GM12891 (cell line): Measurements from ENCODE around the gene CD151.
A peak's percentile ranks its signal among the peaks of the same experiment; 100 is the strongest.

Source experiments
- DNase-seq: peaks from one replicate; pipeline ENCODE4 v3.0.0; 2011; ENCODE audit warnings: low spot score; ENCODE audit not compliant: insufficient read length
- FAIRE-seq: peaks from 2 replicates; lab custom pipeline; 2011; peaks lifted over from hg19 to GRCh38; lab: Jason Lieb, UNC
- PAX5 ChIP-seq: IDR thresholded peaks from 2 replicates; pipeline ENCODE4 v1.6.1; 2011; ENCODE audit warnings: low read length, moderate library complexity, mild to moderate bottlenecking; ENCODE audit not compliant: insufficient read depth, severe bottlenecking
- POLR2A ChIP-seq: IDR thresholded peaks from 2 replicates; pipeline ENCODE4 v1.6.1; 2011; ENCODE audit warnings: low read depth, low read length, control low read depth
- POLR2AphosphoS5 ChIP-seq: IDR thresholded peaks from 2 replicates; pipeline ENCODE4 v1.6.1; 2011; ENCODE audit warnings: low read depth, low read length, control low read depth
- POU2F2 ChIP-seq: IDR thresholded peaks from 2 replicates; pipeline ENCODE4 v1.6.1; 2011; ENCODE audit warnings: low read depth, mild to moderate bottlenecking, control low read depth, low read length, moderate library complexity
- SPI1 ChIP-seq: IDR thresholded peaks from 2 replicates; pipeline ENCODE4 v1.6.1; 2011; ENCODE audit warnings: low read depth, low read length, control low read depth
- TAF1 ChIP-seq: IDR thresholded peaks from 2 replicates; pipeline ENCODE4 v1.6.1; 2011; ENCODE audit warnings: low read depth, low read length, control low read depth

The CD151 gene

GRCh38 chr11:821512-822371 is 11.0 kb upstream of the CD151 start:
- DNase-seq (no peak), FAIRE-seq (no peak)
- TF ChIP-seq SPI1: no peak
- TF ChIP-seq TAF1: no peak
- no peak for TF ChIP-seq PAX5
- no peak for TF ChIP-seq POU2F2
- no peak for TF ChIP-seq POLR2AphosphoS5
- TF ChIP-seq POLR2A: no peak

- FAIRE-seq (no peak), DNase-seq (no peak)
- TF ChIP-seq TAF1: no peak
These were observed 9.1 kb upstream of the CD151 start for GRCh38 chr11:823441-824291.

- TF ChIP-seq TAF1: no peak
- TF ChIP-seq POLR2AphosphoS5: no peak
- no peak for TF ChIP-seq POU2F2
- no peak for TF ChIP-seq PAX5
- no peak for DNase-seq
- FAIRE-seq: no peak
These were observed 8.4 kb upstream of the CD151 start for GRCh38 chr11:824292-824880.

GRCh38 chr11:824942-825341 is 7.8 kb upstream of the CD151 start:
- TF ChIP-seq PAX5: no peak
- no peak for FAIRE-seq
- DNase-seq: no peak

GRCh38 chr11:825366-826226 is 7.2 kb upstream of the CD151 start:
- no peak for TF ChIP-seq POLR2AphosphoS5
- peak; percentile 23; the same call in 1 of the 2 replicates for TF ChIP-seq POLR2A
- FAIRE-seq: no peak
- DNase-seq: no peak

GRCh38 chr11:826227-826621 is 6.5 kb upstream of the CD151 start:
- FAIRE-seq: no peak
- TF ChIP-seq POLR2AphosphoS5: no peak
- no peak for TF ChIP-seq SPI1
- no peak for TF ChIP-seq POU2F2
- TF ChIP-seq TAF1: no peak
- no peak for TF ChIP-seq PAX5
- TF ChIP-seq POLR2A: no peak; the same call in 1 of the 2 replicates

GRCh38 chr11:826836-827145 is 6.0 kb upstream of the CD151 start:
- no peak for DNase-seq
- TF ChIP-seq POLR2AphosphoS5 (no peak), TAF1 (no peak), POLR2A (no peak), POU2F2 (no peak), SPI1 (no peak), PAX5 (no peak)
- no peak for FAIRE-seq

More at GRCh38 chr11:826227-826621, 6.5 kb upstream of the CD151 start:
- no peak for DNase-seq

- FAIRE-seq: peak; percentile 95
- no peak for DNase-seq
- no peak for TF ChIP-seq POLR2A
- no peak for TF ChIP-seq POU2F2
- no peak for TF ChIP-seq SPI1
- TF ChIP-seq TAF1: no peak
- no peak for TF ChIP-seq PAX5
- TF ChIP-seq POLR2AphosphoS5: no peak
These were observed 5.4 kb upstream of the CD151 start for GRCh38 chr11:827146-827896.

- no peak for DNase-seq
- FAIRE-seq: peak; percentile 47
These were observed 4.9 kb upstream of the CD151 start, which contains the start of gene CRACR2B for GRCh38 chr11:827897-828192. Gene CRACR2B (plus strand): TSS chr11:827919. CDS start chr11:828608, 689 bp downstream.

More at GRCh38 chr11:827897-828192, 4.9 kb upstream of the CD151 start, which contains the start of gene CRACR2B:
- TF ChIP-seq POLR2AphosphoS5 (no peak), POU2F2 (no peak), SPI1 (no peak), PAX5 (no peak)
